T-helper 1 cell treated with Interleukin-12 subunit alpha and Interleukin-12 subunit beta and Interleukin-4 antibody, amounts not matched to agents 30 μg/mL and 1 μg/mL, for 36 hours (primary cell): ENCODE measurements around the gene SLC9A8.

Experiments used
- H3K27ac Mint-ChIP-seq: one replicate; pipeline ENCODE4 v1.8.0; 2021; ENCODE audit warnings: mild to moderate bottlenecking, mixed read lengths
- H3K27me3 Mint-ChIP-seq: one replicate; pipeline ENCODE4 v1.8.0; 2021; ENCODE audit warnings: low read depth, mixed read lengths
- H3K36me3 Mint-ChIP-seq: one replicate; pipeline ENCODE4 v1.8.0; 2021; ENCODE audit warnings: low read depth, mixed read lengths
- H3K4me1 Mint-ChIP-seq: one replicate; pipeline ENCODE4 v1.8.0; 2021; ENCODE audit warnings: low read depth, mixed read lengths
- H3K4me3 Mint-ChIP-seq: one replicate; pipeline ENCODE4 v1.8.0; 2021; ENCODE audit warnings: mild to moderate bottlenecking, moderate library complexity, mixed read lengths
- H3K9me3 Mint-ChIP-seq: one replicate; pipeline ENCODE4 v1.8.0; 2021; ENCODE audit warnings: mixed read lengths

The SLC9A8 gene

DNA sequence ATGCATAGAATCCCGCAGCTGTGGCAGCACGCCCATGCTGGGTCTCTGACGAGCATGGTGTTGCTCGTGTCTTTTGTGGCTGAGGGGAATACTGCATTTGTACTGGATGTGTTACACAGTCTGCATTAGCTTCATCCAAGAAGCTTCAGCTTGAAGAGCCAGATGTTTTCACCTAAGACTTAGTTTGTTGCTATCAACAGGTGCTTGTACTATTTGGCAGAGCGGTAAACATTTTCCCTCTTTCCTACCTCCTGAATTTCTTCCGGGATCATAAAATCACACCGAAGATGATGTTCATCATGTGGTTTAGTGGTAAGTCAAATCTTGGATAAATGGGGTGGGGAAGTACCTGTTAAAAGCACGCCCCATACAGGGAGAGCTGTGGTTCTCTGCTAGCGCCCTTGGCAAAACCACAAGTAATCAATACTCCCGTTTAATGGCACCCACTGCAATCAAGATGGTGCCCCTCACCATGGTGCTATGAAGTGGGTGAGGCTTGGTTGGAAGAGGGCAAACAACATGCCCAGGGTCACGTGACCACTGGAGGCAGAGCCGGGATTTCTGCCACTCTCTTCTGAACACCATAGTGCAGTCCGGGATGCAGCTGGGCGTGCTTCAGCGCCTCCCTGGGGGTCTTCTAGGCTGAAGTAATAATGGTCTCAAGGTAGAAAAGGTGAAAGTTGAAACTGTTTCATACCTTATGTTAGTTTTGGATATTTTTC, 68.3 kb downstream of the SLC9A8 start:
- Mint-ChIP-seq H3K27ac (no peak overlapping the region), H3K4me1 (peaks cover 4% of the 10 kb centered on the region), H3K27me3 (no peaks in the 10 kb centered on the region), H3K9me3 (no peaks in the 10 kb centered on the region), H3K4me3 (no peak overlapping the region), H3K36me3 (peaks cover 23% of the 10 kb centered on the region)

DNA sequence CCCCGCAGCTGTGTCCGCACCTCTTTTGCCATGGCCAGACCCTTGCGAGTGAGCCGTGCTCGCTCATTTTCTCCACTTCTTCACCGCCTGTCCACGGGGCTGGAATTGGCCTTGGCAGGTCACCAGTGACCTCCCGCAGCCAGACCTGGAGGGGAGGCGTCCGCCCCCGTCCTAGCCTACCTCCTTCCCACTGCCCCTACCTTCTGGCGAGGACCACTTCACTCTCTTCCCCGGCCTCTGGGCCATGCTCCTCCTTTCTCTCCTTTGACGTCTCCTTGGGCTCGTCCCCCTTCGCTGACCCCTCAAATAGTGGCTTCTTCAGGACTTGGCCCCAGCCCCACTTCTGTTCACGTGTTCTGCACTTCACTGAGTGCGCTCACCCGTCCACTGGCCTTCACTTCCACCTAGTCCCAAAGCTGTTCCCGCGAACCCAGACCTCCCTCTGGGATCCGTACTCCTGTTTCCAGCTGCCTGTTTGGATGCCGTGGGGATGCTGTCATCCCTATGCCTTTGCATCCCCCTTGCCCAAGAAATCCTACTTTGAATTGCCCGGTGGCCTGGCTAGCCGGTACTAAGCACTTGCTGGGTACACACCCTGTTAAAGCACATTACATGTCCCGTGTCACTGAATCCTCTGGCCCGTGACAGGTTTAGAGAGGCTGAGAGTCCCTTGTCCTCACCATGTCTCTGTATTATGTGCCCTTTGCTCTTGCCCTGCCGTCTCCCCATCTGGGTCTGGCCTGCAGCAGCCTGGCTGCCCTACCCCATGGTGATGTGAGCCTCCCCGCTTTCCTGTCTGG, 69.7 kb downstream of the SLC9A8 start:
- Mint-ChIP-seq H3K4me1 (peaks cover 4% of the 10 kb centered on the region), H3K27ac (no peak overlapping the region), H3K27me3 (no peaks in the 10 kb centered on the region), H3K9me3 (no peaks in the 10 kb centered on the region), H3K36me3 (peaks cover 22% of the 10 kb centered on the region), H3K4me3 (no peak overlapping the region)

DNA sequence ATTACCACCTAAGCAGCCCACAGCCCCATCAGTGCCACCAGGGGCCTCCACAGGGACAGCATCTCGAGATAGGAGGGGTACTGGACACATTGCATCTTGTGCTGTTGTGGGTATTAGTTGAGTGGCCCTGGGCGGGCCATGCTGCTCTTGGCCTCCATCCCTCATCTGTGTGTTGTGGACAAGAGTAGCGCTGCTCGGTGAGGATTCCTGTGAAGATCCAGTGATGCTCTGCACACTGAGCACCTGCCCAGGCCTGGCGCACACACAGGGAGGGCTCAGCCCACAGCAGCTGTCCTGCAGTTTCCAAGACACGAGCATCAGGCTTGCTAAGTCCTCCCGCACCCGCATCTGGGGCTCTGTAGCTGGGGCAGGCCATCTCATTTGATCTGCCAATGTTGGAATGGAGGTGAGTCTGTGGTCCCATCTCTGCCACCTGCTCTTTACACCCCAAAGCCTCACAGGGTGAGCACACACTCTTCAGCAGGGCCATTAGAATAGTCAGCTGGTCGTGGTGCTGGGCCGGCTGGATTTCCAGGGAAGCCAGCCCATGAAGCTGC, 70.7 kb downstream of the SLC9A8 start:
- Mint-ChIP-seq H3K36me3 (peaks cover 25% of the 10 kb centered on the region), H3K4me1 (peaks cover 6% of the 10 kb centered on the region), H3K4me3 (no peak overlapping the region), H3K27ac (no peak overlapping the region), H3K27me3 (no peaks in the 10 kb centered on the region), H3K9me3 (no peaks in the 10 kb centered on the region)

DNA sequence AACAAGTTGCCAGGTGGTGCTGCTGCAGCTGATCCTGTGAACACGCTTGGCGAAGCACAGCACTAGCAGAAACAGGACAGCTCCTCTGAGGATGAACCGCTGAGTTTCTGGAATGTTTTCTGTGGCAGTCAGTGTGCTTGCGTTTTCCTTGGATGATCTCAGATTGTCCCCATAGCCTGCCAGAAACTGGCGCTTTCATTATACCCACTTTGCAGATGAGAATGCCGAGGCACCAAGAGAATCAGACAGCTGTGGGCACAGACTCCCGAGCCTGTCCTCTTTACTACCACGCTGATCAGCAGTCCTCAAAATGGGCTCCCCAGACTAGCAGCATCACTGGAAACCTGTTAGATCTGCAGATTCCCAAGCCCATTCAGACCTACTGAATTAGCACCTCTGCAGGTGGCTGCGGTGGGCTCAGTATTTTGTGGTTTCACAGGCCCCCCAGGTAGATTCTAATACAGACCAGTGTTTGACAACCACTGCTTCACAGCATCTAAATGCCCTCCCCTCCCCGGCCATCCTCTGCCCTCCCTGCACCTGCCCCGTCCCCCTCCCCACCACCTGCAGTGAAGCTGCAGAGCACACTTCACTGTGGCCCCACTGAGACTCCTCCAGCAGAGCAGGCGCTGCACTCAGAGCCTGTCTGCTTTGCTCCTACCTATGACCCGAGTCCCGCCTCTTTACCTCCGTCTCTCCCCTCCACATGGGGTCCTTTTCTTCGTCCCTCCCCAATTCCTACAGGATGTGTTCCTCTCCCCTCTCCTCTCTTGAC, 73.1 kb downstream of the SLC9A8 start:
- Mint-ChIP-seq H3K36me3 (peaks cover 34% of the 10 kb centered on the region), H3K27me3 (no peaks in the 10 kb centered on the region), H3K9me3 (no peaks in the 10 kb centered on the region), H3K27ac (no peak overlapping the region), H3K4me1 (peaks cover 7% of the 10 kb centered on the region), H3K4me3 (no peak overlapping the region)

DNA sequence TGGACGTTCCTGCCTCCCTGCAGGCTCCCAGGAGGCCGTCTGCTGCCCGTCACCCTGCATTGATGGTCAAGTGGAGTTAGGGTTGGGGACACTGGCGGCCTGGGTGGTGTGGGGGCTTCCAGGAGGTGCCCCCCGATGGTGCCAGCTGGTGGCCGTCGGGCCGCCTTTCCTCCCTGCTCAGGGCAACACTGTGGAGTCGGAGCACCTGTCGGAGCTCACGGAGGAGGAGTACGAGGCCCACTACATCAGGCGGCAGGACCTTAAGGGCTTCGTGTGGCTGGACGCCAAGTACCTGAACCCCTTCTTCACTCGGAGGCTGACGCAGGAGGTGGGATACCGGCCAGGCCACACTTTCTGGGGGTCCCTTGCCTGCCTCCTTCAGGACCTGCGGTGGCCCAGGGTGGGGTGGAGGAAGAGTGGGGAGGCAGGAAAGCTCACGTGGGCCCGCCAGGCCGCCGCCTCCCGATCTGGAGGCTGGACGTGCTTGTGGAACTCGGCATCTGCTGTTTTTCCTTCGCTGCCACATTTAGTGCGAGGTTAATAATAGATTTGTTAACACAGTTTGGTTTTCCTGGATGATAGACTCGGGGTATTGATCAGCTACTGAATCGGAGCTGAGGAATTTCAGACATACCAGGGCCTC, 74.1 kb downstream of the SLC9A8 start:
- H3K27ac Mint-ChIP-seq = no peak overlapping the region
- no peaks in the 10 kb centered on the region for H3K9me3 Mint-ChIP-seq
- peaks cover 34% of the 10 kb centered on the region for H3K36me3 Mint-ChIP-seq
- H3K27me3 Mint-ChIP-seq = no peaks in the 10 kb centered on the region
- no peak overlapping the region for H3K4me3 Mint-ChIP-seq
- peaks cover 7% of the 10 kb centered on the region for H3K4me1 Mint-ChIP-seq

DNA sequence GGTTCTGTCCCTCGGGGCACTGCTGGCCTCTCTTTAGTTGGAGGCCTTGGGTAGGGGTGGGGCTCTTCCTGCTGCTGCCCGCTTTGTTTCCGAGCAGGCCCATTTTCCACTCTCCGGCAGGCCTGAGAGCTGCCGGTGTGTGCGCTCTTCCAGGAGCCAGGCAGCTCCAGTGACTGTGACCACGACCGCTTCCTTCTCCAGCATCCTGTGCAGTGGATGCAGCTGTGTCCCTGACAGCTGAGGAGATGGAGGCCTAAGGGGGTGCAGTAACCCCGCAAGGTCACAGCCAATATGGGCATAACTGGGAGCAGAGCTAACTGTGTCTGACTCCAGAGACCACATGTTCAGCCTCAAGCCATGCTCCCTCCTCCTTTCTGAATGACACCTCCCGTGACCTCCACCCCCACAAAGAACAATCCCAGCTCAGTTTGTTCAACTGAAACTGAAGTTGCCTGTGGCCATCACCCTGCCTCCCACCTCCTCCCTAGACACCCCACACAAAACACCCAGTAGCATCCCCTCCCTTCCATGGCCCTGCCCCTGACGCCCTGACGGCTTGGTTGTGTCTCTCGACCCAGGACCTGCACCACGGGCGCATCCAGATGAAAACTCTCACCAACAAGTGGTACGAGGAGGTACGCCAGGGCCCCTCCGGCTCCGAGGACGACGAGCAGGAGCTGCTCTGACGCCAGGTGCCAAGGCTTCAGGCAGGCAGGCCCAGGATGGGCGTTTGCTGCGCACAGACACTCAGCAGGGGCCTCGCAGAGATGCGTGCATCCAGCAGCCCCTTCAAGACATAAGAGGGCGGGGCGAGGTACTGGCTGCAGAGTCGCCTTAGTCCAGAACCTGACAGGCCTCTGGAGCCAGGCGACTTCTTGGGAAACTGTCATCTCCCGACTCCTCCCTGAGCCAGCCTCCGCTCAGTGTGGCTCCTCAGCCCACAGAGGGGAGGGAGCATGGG, 74.9 kb downstream of the SLC9A8 start:
- H3K4me1 Mint-ChIP-seq = peaks cover 4% of the 10 kb centered on the region
- peak overlapping the region; percentile 33 for H3K27ac Mint-ChIP-seq
- no peaks in the 10 kb centered on the region for H3K9me3 Mint-ChIP-seq
- H3K4me3 Mint-ChIP-seq = no peak overlapping the region
- H3K27me3 Mint-ChIP-seq = no peaks in the 10 kb centered on the region
- H3K36me3 Mint-ChIP-seq = peaks cover 30% of the 10 kb centered on the region

DNA sequence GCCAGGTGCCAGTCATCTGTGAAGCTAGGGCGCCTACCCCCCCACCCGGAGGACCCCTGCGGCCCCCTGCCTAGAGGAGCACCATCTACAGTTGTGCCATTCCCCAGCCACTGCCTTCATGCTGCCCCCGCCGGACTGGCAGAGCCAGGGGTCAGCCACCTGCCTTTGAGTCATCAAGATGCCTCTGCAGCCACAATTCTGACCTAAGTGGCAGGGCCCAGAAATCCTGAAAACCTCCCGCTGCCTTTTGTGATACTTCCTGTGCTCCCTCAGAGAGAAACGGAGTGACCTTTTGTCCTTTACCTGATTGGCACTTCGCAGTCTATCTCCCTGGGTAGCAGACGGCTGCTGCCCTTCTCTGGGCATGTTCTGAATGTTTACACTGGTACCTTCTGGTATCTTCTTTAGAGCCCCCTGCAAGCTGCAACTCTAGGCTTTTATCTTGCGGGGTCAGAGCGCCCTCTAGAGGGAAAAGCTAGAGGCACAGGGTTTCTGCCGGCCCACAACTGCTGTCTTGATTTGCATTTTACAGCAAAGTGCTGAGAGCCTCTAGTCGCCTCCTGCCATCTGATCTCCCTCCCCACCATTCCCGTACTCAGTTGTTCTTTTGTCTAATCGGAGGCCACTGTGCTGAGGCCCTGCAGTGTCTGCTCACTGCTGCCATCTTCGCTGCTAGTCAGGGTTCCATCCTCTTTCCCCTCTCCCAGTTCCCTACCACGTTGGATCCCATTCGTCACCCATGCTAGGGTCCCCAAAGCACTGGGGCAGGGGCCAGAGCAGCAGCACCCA, 75.8 kb downstream of the SLC9A8 start:
- Mint-ChIP-seq H3K36me3 (peaks cover 28% of the 10 kb centered on the region), H3K4me1 (peaks cover 6% of the 10 kb centered on the region)

DNA sequence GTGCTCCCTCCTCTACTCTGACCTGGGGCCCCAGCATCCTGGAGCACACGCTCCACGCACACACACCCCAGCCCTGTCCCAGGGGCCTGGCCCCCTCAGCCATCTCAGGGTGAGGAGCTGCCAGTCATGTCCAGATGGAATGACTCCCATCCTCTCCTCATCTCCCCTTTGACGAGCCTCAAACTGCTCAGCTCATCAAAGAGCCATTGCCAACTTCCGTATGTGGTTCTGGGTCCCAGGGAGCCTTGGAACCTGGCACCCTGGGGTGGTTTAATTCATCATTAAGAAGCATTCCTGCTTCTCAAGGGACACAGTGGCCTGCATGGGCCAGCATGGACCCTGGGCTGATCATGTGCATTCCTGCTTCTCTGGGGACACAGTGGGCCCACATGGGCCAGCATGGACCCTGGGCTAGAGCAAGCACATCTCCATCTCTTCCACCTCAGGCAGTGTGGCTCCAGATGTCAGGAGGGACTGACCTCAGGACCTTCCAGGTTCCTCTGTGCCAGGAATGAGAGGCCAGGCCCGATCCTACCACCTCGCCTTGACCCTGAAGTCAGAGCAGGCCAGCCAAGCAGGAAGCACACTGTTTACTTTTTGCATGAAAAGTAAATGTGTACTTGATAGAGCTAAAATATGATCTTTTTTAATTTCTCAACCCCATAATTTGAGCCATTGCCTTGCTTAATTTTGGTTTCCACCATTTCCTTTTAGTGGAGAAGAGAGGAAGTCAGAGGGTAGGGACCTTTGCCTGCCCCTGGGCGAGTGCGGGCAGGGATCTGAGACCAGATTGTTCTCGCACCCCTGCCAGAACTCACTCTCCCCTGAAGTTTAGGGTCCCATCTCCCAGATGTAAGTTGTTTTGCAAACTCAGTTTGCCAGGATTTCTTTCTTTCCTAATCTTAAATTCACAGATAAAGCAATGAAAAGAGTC, 76.6 kb downstream of the SLC9A8 start:
- Mint-ChIP-seq H3K9me3 (no peaks in the 10 kb centered on the region), H3K4me3 (no peak overlapping the region), H3K27me3 (no peaks in the 10 kb centered on the region), H3K27ac (no peak overlapping the region), H3K36me3 (peaks cover 26% of the 10 kb centered on the region), H3K4me1 (peaks cover 15% of the 10 kb centered on the region)

More for the DNA sequence above, 75.8 kb downstream of the SLC9A8 start:
- Mint-ChIP-seq H3K27me3 (no peaks in the 10 kb centered on the region), H3K4me3 (no peak overlapping the region), H3K9me3 (no peaks in the 10 kb centered on the region), H3K27ac (no peak overlapping the region)

DNA sequence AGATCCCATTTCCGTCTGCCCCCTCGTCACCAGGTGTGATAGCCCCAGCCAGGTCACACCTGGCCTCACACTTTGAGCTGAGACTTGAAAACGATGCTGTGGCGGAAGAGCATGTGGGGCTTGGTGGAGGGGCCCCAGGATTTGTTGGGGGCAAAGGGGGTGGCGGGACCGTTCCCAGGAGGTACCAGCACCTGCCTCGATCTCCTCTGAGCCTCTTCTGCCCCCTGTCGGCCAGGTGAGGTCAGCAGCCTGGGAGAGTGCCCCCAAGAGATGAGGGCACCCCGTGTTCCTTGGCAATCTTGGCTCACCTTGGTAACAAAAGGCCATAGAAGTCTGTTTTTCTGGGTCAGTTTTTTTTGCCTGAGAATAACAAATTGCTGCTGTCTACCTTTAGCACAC, 77.3 kb downstream of the SLC9A8 start:
- H3K4me3 Mint-ChIP-seq = no peak overlapping the region
- H3K27me3 Mint-ChIP-seq = no peaks in the 10 kb centered on the region
- H3K4me1 Mint-ChIP-seq = peaks cover 16% of the 10 kb centered on the region
- no peak overlapping the region for H3K27ac Mint-ChIP-seq
- peaks cover 25% of the 10 kb centered on the region for H3K36me3 Mint-ChIP-seq
- H3K9me3 Mint-ChIP-seq = no peaks in the 10 kb centered on the region

DNA sequence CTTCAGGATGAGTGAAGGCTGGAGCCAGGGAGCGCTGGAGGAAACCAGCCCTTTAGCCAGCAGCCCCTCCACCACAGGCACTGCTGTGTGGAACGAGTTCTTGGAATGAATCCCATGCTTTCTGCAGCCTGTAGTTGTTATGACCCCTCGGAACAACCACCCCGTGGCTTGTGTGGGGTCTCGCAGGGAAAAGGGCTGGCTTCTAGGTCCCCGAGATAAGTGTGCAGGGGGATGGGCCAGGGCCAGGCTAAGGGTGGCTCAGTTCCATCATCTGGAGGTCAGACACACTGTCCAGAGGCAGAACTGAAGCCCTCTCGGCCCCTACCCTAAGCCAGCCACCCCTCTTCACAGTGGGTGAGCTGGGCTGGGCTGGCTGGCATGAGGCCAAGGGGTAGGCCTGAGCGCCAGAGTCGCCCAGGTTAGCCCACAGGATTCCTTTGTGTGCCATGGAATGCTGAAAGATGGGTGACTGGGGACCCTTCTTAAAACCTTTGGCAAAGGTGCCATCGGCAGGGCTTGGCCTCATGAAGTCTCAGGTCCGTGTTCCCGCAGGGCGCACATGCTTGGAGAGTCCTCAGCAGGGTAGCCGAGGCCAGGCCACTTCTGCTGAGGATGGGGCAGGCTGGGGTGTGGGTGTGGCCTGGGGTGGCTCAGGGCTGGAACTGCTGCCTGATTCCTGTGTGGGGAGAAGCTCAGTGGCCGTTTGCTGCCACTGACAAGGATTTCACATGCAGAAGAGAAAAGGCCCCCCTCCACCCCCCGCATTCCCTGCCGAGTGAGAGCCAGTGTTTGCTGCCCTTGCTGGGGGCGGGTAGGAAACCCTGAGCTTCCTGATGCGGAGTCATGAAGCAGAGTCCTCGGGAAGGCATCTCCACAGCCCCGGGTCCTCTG, 78.1 kb downstream of the SLC9A8 start:
- peaks cover 16% of the 10 kb centered on the region for H3K4me1 Mint-ChIP-seq
- no peak overlapping the region for H3K4me3 Mint-ChIP-seq
- H3K27me3 Mint-ChIP-seq = no peaks in the 10 kb centered on the region
- no peak overlapping the region for H3K27ac Mint-ChIP-seq
- H3K9me3 Mint-ChIP-seq = no peaks in the 10 kb centered on the region
- peaks cover 23% of the 10 kb centered on the region for H3K36me3 Mint-ChIP-seq

DNA sequence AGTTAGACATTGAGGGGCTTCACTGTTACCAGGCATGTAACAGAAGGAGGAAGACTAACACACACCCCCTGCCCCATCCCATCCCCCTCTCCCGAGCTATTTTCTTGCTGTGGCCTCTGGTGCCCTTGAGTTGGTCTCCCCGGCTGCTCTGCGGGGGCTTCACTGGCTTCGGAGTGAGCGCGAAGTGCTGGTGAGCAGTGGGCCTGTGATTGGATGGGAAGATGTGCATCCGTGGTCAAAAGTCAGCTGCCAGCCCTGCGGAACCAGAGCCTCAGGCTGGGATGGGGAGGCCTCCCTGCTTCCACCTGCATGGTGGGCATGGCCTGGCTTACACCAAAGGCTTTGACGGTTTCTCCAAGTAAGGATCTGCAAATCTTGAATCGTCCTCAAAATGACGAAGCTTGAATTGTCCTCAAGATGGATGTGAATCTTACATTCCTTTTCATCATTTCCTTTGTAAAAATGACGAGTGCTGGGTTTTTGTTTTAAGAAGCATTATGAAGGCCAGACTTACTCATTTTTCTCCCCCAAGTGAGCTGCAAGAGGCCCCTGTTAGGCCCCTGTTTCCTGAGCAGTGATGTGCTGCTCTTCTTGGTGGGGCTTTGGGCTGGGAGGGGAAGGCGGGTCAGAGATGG, 79.0 kb downstream of the SLC9A8 start:
- Mint-ChIP-seq H3K4me3 (no peak overlapping the region), H3K36me3 (peaks cover 16% of the 10 kb centered on the region), H3K4me1 (peaks cover 16% of the 10 kb centered on the region), H3K27ac (no peak overlapping the region), H3K27me3 (no peaks in the 10 kb centered on the region), H3K9me3 (no peaks in the 10 kb centered on the region)
